NOMO-1 treated with dmso at 0.1 percent for 144 hours (cell line): ENCODE data around the gene FCAMR.

Experiments used
- DNase-seq: peaks from one replicate; lab custom pipeline; 2025; ENCODE audit not compliant: unreplicated experiment; lab: John Stamatoyannopoulos, UW

FCAMR gene

GRCh38 chr1:206970446-206970845 lies at the start of gene FCAMR:
Gene FCAMR, minus strand, starts transcription at chr1:206970460. Its CDS starts 335 bp downstream, at chr1:206970125.
- no peak for DNase-seq

- no peak for DNase-seq
Measured at GRCh38 chr1:207019661-207020060, 49.4 kb upstream of the FCAMR start.

- no peak for DNase-seq
Measured at GRCh38 chr1:207019161-207019560, 48.9 kb upstream of the FCAMR start.

GRCh38 chr1:207018707-207019106 lies 48.4 kb upstream of the FCAMR start:
- DNase-seq: no peak

GRCh38 chr1:207017615-207018559 lies 47.6 kb upstream of the FCAMR start:
- DNase-seq: peak; percentile 47

- no peak for DNase-seq
Measured at GRCh38 chr1:207015791-207016190, 45.5 kb upstream of the FCAMR start.

GRCh38 chr1:207014728-207015127 lies 44.5 kb upstream of the FCAMR start:
- no peak for DNase-seq

- no peak for DNase-seq
Measured at GRCh38 chr1:207013321-207014085, 43.2 kb upstream of the FCAMR start.

- DNase-seq: no peak
Measured at GRCh38 chr1:207010726-207011125, 40.5 kb upstream of the FCAMR start.

GRCh38 chr1:207009945-207010344 lies 39.7 kb upstream of the FCAMR start:
- DNase-seq: no peak

- no peak for DNase-seq
Measured at GRCh38 chr1:207009182-207009850, 39.1 kb upstream of the FCAMR start.

- DNase-seq: no peak
Measured at GRCh38 chr1:207007352-207008033, 37.2 kb upstream of the FCAMR start.

- DNase-seq: no peak
Measured at GRCh38 chr1:207006914-207007313, 36.7 kb upstream of the FCAMR start.

- DNase-seq: no peak
Measured at GRCh38 chr1:207006083-207006482, 35.8 kb upstream of the FCAMR start.

- no peak for DNase-seq
Measured at GRCh38 chr1:207004931-207005830, 34.9 kb upstream of the FCAMR start.

GRCh38 chr1:207003210-207003609 lies 33.0 kb upstream of the FCAMR start:
- DNase-seq: no peak

- DNase-seq: no peak
Measured at GRCh38 chr1:207002724-207003146, 32.5 kb upstream of the FCAMR start.

- no peak for DNase-seq
Measured at GRCh38 chr1:207001492-207002245, 31.4 kb upstream of the FCAMR start.

GRCh38 chr1:207000651-207001291 lies 30.5 kb upstream of the FCAMR start:
- DNase-seq: no peak
